Skeletal muscle tissue (tissue), 4 donors: ENCODE data around the gene SIPA1. TPM values are rescaled to one million over a fixed set of nuclear protein-coding genes. Genes with fewer than 3 reads are reported as not detected.
A peak's percentile ranks its signal among the peaks of the same experiment; 100 is the strongest.

ENCODE experiments used
- H3K27ac ChIP-seq: one replicate; pipeline ENCODE4 v1.7.0; 2013; ENCODE audit warnings: mild to moderate bottlenecking, low read depth, low read length, inconsistent platforms
- H3K27me3 ChIP-seq, 3 donors: one replicate each; pipeline ENCODE4 v1.7.0; 2013; ENCODE audit warnings: low read length in 3 of 3; ENCODE audit not compliant: control insufficient read depth in 3 of 3, insufficient read depth in 3 of 3
- H3K36me3 ChIP-seq, 3 donors: one replicate each; pipeline ENCODE4 v1.7.0; 2013; ENCODE audit warnings: low read length in 3 of 3; ENCODE audit not compliant: control insufficient read depth in 3 of 3, insufficient read depth in 3 of 3
- H3K4me1 ChIP-seq, 3 donors: one replicate each; pipeline ENCODE4 v1.7.0; 2013; ENCODE audit warnings: low read length in 3 of 3, mild to moderate bottlenecking in 3 of 3; ENCODE audit not compliant: control insufficient read depth in 3 of 3, insufficient read depth in 3 of 3
- H3K4me3 ChIP-seq, 3 donors: one replicate each; pipeline ENCODE4 v1.7.0; 2013; ENCODE audit warnings: low read length in 3 of 3
- H3K9ac ChIP-seq, 3 donors: one replicate each; pipeline ENCODE4 v1.7.0; 2013; ENCODE audit warnings: low read length in 3 of 3, mild to moderate bottlenecking in 3 of 3, moderate library complexity in 2 of 3, low read depth in 1 of 3
- H3K9me3 ChIP-seq, 3 donors: one replicate each; pipeline ENCODE4 v1.7.0; 2013; ENCODE audit warnings: low read length in 3 of 3; ENCODE audit not compliant: control insufficient read depth in 3 of 3
- total RNA-seq: library from RNA; depleted of rRNA; stranded (reverse); fragments of >200 nt; gene quantifications from one replicate; pipeline ENCODE4 v1.2.3, GENCODE V29; 2014
- donor health status: Osteomylitis.

SIPA1 gene
- total RNA-seq, 1 donor from 2014 or later, result 15.7 TPM

GRCh38 chr11:65643971-65644370 lies 6.1 kb downstream of the SIPA1 start:
- H3K27me3 ChIP-seq, result peaks cover 9 to 19% (median 11%) of the 10 kb centered on the region in 3 donors
- no peak overlapping the region for H3K4me3 ChIP-seq
- no peak overlapping the region for H3K27ac ChIP-seq
- peaks cover 15 to 18% (median 16%) of the 10 kb centered on the region in 3 donors for H3K4me1 ChIP-seq
- no peak overlapping the region for H3K9ac ChIP-seq
- no peaks in the 10 kb centered on the region for H3K9me3 ChIP-seq
- H3K36me3 ChIP-seq, result peaks cover 0 to 18% (median 17%) of the 10 kb centered on the region in 3 donors

GRCh38 chr11:65644837-65645236 lies 6.9 kb downstream of the SIPA1 start:
- Histone ChIP-seq H3K9ac (no peak overlapping the region), H3K4me3 (no peak overlapping the region), H3K27ac (no peak overlapping the region), H3K27me3 (peaks cover 9 to 19% (median 11%) of the 10 kb centered on the region in 3 donors), H3K9me3 (no peaks in the 10 kb centered on the region), H3K36me3 (peaks cover 5 to 22% (median 19%) of the 10 kb centered on the region in 3 donors), H3K4me1 (peaks cover 10 to 22% (median 12%) of the 10 kb centered on the region in 3 donors)

GRCh38 chr11:65645710-65646109 lies 7.8 kb downstream of the SIPA1 start:
- Histone ChIP-seq H3K9me3 (no peaks in the 10 kb centered on the region), H3K27ac (no peak overlapping the region), H3K27me3 (peaks cover 9 to 19% (median 11%) of the 10 kb centered on the region in 3 donors), H3K9ac (no peak overlapping the region), H3K36me3 (peaks cover 5 to 22% (median 20%) of the 10 kb centered on the region in 3 donors), H3K4me3 (no peak overlapping the region), H3K4me1 (peaks cover 3 to 18% (median 5%) of the 10 kb centered on the region in 3 donors)

GRCh38 chr11:65646288-65646957 lies 8.5 kb downstream of the SIPA1 start:
- no peak overlapping the region for H3K4me3 ChIP-seq
- peaks cover 4 to 21% (median 9%) of the 10 kb centered on the region in 3 donors for H3K4me1 ChIP-seq
- no peaks in the 10 kb centered on the region for H3K9me3 ChIP-seq
- no peak overlapping the region for H3K27ac ChIP-seq
- H3K36me3 ChIP-seq, result peaks cover 5 to 24% (median 24%) of the 10 kb centered on the region in 3 donors
- no peak overlapping the region for H3K9ac ChIP-seq
- peaks cover 9 to 19% (median 11%) of the 10 kb centered on the region in 3 donors for H3K27me3 ChIP-seq

- H3K27me3 ChIP-seq, result peaks cover 9 to 19% (median 11%) of the 10 kb centered on the region in 3 donors
- peaks cover 9 to 28% (median 13%) of the 10 kb centered on the region in 3 donors for H3K4me1 ChIP-seq
- H3K9ac ChIP-seq, result no peak overlapping the region
- H3K4me3 ChIP-seq, result no peak overlapping the region
- peaks cover 5 to 23% (median 21%) of the 10 kb centered on the region in 3 donors for H3K36me3 ChIP-seq
- no peaks in the 10 kb centered on the region for H3K9me3 ChIP-seq
- no peak overlapping the region for H3K27ac ChIP-seq
Observed at GRCh38 chr11:65646958-65647701, 9.2 kb downstream of the SIPA1 start.

GRCh38 chr11:65648997-65649493 lies 11.1 kb downstream of the SIPA1 start:
- Histone ChIP-seq H3K4me1 (peaks cover 23 to 42% (median 27%) of the 10 kb centered on the region in 3 donors), H3K36me3 (peaks cover 5 to 25% (median 16%) of the 10 kb centered on the region in 3 donors), H3K9me3 (no peaks in the 10 kb centered on the region), H3K9ac (no peak overlapping the region), H3K27ac (no peak overlapping the region), H3K4me3 (no peak overlapping the region), H3K27me3 (peaks cover 9 to 19% (median 11%) of the 10 kb centered on the region in 3 donors)

- peaks cover 10 to 30% (median 20%) of the 10 kb centered on the region in 3 donors for H3K36me3 ChIP-seq
- peaks cover 26 to 45% (median 27%) of the 10 kb centered on the region in 3 donors for H3K4me1 ChIP-seq
- H3K27ac ChIP-seq, result no peak overlapping the region
- H3K27me3 ChIP-seq, result peaks cover 9 to 19% (median 11%) of the 10 kb centered on the region in 3 donors
- no peaks in the 10 kb centered on the region for H3K9me3 ChIP-seq
- H3K9ac ChIP-seq, result peak overlapping the region in 1 of 3 donors; percentile 40
- H3K4me3 ChIP-seq, result no peak overlapping the region
Observed at GRCh38 chr11:65649656-65650546, 12.0 kb downstream of the SIPA1 start.

GRCh38 chr11:65650547-65651338 lies 12.8 kb downstream of the SIPA1 start:
- peaks cover 19 to 32% (median 28%) of the 10 kb centered on the region in 3 donors for H3K36me3 ChIP-seq
- H3K4me1 ChIP-seq, result peaks cover 26 to 47% (median 27%) of the 10 kb centered on the region in 3 donors
- H3K27me3 ChIP-seq, result peaks cover 9 to 17% (median 11%) of the 10 kb centered on the region in 3 donors
- no peak overlapping the region for H3K4me3 ChIP-seq
- peak overlapping the region in 1 of 3 donors; percentile 88 for H3K9ac ChIP-seq
- no peaks in the 10 kb centered on the region for H3K9me3 ChIP-seq
- peak overlapping the region; percentile 93 for H3K27ac ChIP-seq

- Histone ChIP-seq H3K27ac (peak overlapping the region; percentile 93), H3K4me1 (peaks cover 26 to 46% (median 27%) of the 10 kb centered on the region in 3 donors), H3K27me3 (peaks cover 8 to 14% (median 9%) of the 10 kb centered on the region in 3 donors), H3K36me3 (peaks cover 24 to 34% (median 31%) of the 10 kb centered on the region in 3 donors), H3K9me3 (no peaks in the 10 kb centered on the region), H3K4me3 (no peak overlapping the region), H3K9ac (peak overlapping the region in 1 of 3 donors; percentile 88)
Observed at GRCh38 chr11:65651339-65651588, 13.4 kb downstream of the SIPA1 start.
